HG03095 (cell line): ENCODE measurements around the gene PROP1.
"Not testable (repeated sequence)": the region's sequence is repeated elsewhere in the genome, so short reads cannot be mapped to it uniquely, and the experiment has no call there.

Experiments
- ATAC-seq: cut with Tn5 transposase; IDR thresholded peaks from one replicate; pipeline ENCODE4 v1.9.1; 2021; ENCODE audit warnings: moderate library complexity; ENCODE audit not compliant: unreplicated experiment

The PROP1 gene

GRCh38 chr5:177982956-177983355, 13.1 kb downstream of the PROP1 start:
- no peak for ATAC-seq

GRCh38 chr5:177982072-177982727, 13.8 kb downstream of the PROP1 start:
- no peak for ATAC-seq

DNA sequence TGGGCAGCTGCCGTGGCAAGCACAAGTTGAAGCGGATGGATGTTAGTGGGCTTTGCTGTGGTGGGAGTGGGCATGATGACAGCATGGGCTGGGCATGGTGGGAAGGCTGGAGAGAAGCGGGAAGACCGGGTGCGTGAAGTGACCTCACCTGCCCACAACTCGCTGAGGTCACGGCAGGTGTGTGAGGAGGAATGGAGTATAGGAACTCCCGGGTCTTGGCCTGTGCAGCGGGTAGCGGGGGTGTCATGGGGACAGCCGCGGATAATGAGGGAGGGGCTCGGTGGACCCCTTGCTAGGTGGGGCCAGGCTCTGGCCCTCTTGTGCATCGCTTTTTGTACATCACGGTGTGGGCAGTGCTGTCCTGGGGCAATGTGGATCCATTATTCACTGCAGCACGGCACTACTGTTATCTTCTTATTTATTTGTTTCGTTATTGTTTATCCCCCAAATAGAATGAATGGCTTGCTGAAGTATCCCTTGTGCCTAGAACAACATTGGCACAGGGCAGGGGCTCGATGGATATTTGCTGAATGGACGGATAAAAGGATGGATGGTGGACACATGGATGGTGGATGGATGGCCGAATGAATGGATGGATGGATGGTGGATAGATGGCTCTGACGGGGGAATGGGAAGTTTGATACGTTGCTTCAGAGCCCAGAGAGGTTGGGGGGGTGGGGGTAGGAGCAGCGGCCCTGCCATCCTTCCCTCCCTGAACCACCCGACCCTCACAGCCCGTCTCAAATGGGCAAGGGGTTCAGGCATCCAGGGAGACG, 14.6 kb downstream of the PROP1 start:
- no peak for ATAC-seq

DNA sequence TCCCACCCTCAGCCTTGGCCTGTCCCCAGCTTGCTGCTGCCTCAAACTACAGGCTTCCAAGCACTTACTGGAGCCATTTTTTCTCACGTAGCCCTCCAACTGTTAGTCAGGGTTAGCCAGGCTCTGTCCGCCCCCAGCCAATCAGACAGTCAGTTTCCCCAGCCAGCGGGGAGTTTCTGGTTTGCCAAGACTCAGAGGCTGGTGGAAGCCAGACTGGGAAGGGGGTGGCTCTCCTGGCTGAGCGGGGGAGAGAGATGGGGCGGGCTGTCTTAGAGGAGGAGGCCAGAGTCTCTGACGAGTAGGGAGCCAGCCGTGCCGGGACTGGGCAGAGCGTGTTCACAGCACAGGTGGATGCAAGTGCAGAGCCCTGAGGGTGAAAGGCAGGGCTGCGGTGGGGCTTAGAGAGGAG, 15.3 kb downstream of the PROP1 start:
- ATAC-seq: no peak

DNA sequence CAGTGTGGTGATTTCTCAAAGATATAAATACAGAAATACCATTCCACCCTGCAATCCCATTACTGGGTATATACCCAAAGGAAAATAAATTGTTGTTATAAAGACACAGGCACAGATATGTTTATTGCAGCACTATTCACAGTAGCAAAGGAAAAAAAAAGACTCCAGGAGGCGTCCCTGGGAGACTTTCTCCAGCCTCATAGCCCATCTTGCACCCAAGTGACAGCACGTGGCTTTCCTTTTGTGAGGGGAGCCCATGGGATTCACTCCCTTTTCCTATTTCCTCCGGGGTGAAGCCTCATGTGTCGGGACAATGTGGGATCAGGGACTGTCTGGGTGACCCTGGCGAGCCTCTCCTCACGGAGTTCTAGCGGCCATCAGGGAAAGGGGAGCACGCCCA, 18.4 kb downstream of the PROP1 start:
- not testable (repeated sequence) for ATAC-seq

DNA sequence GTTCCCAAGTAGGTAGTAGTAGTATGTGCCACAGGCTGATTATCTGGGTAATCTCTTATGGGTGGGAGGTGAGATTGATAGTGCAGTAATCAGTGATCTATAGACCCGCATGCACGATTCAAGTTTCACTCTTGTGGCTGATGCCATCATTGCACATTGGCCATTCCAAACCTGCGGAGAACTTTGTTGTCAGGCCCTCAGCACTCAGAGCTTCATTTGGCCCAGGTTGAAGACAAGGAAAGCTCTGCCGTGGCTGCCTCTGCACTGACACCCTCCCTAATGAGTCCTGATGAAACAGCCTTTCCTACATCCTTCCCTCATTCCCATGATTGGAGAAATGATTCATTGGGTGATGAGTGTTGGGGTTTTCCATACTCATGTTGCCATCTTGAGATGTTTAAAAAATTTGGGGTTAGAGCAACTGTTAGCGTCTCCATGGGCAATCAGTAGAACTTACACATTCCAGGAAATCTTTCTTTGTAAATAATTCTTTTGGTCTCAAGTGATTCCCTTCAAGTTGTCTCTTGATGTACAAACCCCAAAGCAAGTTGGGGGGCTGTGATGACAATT, 22.9 kb downstream of the PROP1 start:
- ATAC-seq: no peak

- ATAC-seq: no peak
These were observed 23.4 kb downstream of the PROP1 start for GRCh38 chr5:177972613-177973012.

DNA sequence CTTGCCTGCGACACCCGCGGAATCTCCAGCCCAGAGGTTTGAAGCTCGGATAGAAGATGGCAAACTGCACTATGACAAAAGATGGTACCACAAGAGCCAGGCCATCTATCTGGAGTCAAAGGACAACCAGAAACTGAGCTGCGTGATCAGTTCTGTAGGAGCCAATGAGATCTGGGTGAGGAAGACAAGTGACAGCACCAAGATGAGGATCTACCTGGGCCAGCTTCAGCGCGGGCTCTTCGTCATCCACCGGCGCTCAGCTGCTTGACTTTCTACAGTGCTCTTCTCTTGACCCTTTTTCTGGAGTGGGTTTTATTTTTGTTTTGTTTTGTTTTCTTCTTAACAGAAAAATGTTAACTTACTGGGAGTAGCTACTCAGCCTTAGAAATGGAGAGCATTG, 24.0 kb downstream of the PROP1 start:
- ATAC-seq: not testable (repeated sequence)

GRCh38 chr5:177968661-177969211, 27.3 kb downstream of the PROP1 start:
- ATAC-seq: no peak

GRCh38 chr5:177967221-177967887, 28.7 kb downstream of the PROP1 start:
- no peak for ATAC-seq

- no peak for ATAC-seq
These were observed 29.2 kb downstream of the PROP1 start for GRCh38 chr5:177966839-177967166.

- ATAC-seq: no peak
These were observed 29.8 kb downstream of the PROP1 start for GRCh38 chr5:177966009-177966838.

DNA sequence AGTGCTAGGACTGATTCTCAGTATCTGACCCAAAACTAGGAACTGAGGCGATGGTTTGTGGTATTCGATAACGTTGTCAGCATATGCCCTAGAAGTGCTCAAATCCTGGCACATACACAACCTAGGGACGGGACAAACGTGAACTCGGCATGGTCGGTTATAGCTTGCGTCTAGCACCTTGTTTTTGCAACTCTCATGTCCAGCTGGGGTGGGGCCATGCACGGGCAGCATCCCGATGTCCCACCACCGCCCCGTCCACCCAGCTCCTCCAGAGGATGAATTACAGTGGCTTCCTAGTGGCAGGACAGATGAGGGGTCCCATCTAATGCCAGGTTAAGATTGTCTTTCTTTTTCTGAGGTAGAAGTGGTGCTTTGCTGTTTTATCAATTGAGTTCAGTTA, 31.6 kb downstream of the PROP1 start:
- no peak for ATAC-seq

- no peak for ATAC-seq
These were observed 32.1 kb downstream of the PROP1 start for GRCh38 chr5:177963966-177964365.

GRCh38 chr5:177959315-177959714, 36.7 kb downstream of the PROP1 start:
- no peak for ATAC-seq

DNA sequence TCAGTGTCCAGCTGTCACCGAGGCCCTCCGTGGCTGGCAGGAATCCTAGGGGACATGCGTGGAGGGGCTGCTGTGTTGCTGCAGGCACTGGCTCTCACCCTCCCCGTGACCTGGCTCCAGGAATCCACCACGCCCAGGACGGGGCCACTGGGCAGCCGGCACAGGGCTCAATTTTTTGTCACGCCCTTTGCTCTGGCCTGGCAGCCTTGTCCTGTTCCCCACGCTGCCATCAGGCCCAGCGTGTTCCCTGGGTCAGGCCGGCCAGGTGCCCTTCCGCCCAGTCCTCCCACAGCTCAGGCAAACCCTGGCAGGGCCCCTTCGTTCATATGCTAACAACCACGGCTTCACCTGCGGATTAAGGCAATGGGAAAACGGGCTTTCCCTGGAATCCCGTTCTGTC, 37.3 kb downstream of the PROP1 start:
- no peak for ATAC-seq

DNA sequence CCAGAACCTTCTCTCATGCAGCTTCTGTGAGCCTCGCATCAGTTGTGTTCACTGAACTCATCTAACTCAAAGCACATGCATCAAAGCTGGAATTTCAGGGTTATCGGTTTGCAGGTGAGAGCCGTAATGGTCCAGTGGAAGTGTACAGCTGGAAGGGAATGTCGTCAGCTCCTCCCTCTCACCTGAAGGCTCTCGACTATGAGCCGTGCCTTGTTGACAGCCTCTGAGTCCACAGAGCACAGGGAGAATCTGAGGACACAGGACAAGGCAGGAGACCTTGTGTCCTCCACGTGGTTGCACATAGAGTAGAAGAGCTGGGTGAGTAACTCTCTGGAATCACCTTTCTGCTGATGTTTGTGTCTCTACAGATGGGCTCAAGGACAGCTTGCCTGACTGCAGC, 38.8 kb downstream of the PROP1 start:
- no peak for ATAC-seq

DNA sequence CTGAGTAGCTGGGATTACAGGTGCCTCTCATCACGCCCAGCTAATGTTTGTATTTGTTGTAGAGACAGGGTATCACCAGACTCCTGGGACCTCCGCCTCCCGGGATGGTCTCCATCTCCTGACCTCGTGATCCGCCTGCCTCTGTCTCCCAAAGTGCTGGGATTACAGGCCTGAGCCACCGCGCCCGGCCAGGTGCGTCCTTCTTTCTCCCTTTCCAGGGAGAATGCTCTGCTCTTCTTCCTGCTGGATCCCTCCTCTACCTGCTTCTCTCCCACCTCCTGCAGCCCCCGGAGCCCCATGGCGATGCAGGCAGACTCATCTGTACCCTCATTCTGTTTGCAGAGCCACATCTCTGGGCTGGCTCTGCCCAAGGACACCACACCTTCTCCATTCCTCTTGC, 42.9 kb downstream of the PROP1 start:
- not testable (repeated sequence) for ATAC-seq

- not testable (repeated sequence) for ATAC-seq
These were observed 46.4 kb downstream of the PROP1 start for GRCh38 chr5:177949656-177950055.

GRCh38 chr5:177949065-177949464, 47.0 kb downstream of the PROP1 start:
- ATAC-seq: peak; percentile 64

GRCh38 chr5:177947912-177948311, 48.1 kb downstream of the PROP1 start:
- not testable (repeated sequence) for ATAC-seq
